HG03095 (cell line): ENCODE measurements around the gene CDCA4.

Source experiments
- ATAC-seq: cut with Tn5 transposase; IDR thresholded peaks from one replicate; pipeline ENCODE4 v1.9.1; 2021; ENCODE audit warnings: moderate library complexity; ENCODE audit not compliant: unreplicated experiment

CDCA4 gene

GRCh38 chr14:105015242-105015641 lies 5.6 kb downstream of the CDCA4 start:
- ATAC-seq: no peak

- no peak for ATAC-seq
These were observed 6.3 kb downstream of the CDCA4 start for GRCh38 chr14:105014631-105015030.

GRCh38 chr14:105014032-105014431 lies 6.9 kb downstream of the CDCA4 start:
- no peak for ATAC-seq

GRCh38 chr14:105013150-105013785 lies 7.6 kb downstream of the CDCA4 start:
- no peak for ATAC-seq

- no peak for ATAC-seq
These were observed 8.5 kb downstream of the CDCA4 start for GRCh38 chr14:105012171-105012985.

- ATAC-seq: no peak
These were observed 9.4 kb downstream of the CDCA4 start for GRCh38 chr14:105011312-105011990.

- ATAC-seq: no peak
These were observed 10.0 kb downstream of the CDCA4 start for GRCh38 chr14:105010891-105011291.

GRCh38 chr14:105010106-105010505 lies 10.8 kb downstream of the CDCA4 start:
- no peak for ATAC-seq

- no peak for ATAC-seq
These were observed 13.2 kb downstream of the CDCA4 start for GRCh38 chr14:105007593-105008264.

GRCh38 chr14:105006831-105007592 lies 13.9 kb downstream of the CDCA4 start:
- ATAC-seq: no peak

- ATAC-seq: no peak
These were observed 14.7 kb downstream of the CDCA4 start for GRCh38 chr14:105005929-105006830.

GRCh38 chr14:105005329-105005928 lies 15.5 kb downstream of the CDCA4 start:
- ATAC-seq: no peak

- ATAC-seq: no peak
These were observed 21.5 kb downstream of the CDCA4 start for GRCh38 chr14:104999361-104999760.

- no peak for ATAC-seq
These were observed 22.1 kb downstream of the CDCA4 start for GRCh38 chr14:104998801-104999200.

- ATAC-seq: no peak
These were observed 24.4 kb downstream of the CDCA4 start for GRCh38 chr14:104996483-104996882.

GRCh38 chr14:104996032-104996431 lies 24.9 kb downstream of the CDCA4 start:
- ATAC-seq: no peak

- no peak for ATAC-seq
These were observed 25.9 kb downstream of the CDCA4 start for GRCh38 chr14:104994978-104995377.

- ATAC-seq: no peak
These were observed 26.9 kb downstream of the CDCA4 start for GRCh38 chr14:104993808-104994591.
